ENCODE results near the gene GALNT5.
"Not testable (repeated sequence)": the region's sequence is repeated elsewhere in the genome, so short reads cannot be mapped to it uniquely, and the experiment has no call there.

GALNT5 gene

GRCh38 chr2:157246765-157247407 lies 10.6 kb upstream of the GALNT5 start:
- DNase-seq (ENCODE audit: low spot score): peak; percentile 33

DNA sequence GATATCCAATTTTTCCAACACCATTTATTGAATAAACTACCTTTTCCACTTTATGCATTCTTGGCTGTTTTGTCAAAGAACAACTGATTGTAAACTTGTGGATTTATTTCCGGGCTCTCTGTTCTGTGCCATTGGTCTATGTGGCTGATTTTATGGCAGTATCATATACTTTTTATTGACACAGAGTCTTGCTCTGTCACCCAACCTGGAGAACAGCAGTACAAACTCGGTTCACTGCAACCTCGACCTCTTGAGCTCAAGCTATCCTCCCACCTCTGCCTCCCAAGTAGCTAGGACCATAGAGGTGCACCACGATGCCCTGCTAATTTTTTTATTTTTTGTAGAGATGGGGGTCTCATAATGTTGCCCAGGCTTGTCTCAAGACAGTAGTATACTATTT lies 6.7 kb upstream of the GALNT5 start:
- no peak for DNase-seq (ENCODE audit: low spot score)

DNA sequence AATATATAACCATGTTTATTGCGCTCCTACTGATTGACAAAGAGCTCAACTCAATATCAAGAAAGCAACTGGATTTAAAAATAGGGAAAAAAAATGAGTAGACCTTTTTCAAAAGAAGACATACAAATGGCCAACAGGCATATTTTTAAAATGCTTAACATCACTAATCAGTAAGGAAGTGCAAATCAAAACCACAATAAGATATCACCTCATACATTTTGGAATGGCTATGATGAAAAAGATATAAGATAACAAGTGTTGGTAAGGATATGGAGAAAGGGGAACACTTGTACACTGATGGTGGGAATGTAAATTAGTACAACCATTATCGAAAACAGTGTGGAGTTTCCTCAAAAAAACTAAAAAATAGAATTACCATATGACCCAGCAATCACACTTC lies 5.6 kb upstream of the GALNT5 start:
- DNase-seq (ENCODE audit: low spot score): no peak

- no peak for DNase-seq (ENCODE audit: low spot score)
Observed at GRCh38 chr2:157252529-157252928, 5.0 kb upstream of the GALNT5 start.

- no peak for DNase-seq (ENCODE audit: low spot score)
Observed at GRCh38 chr2:157254041-157254440, 3.5 kb upstream of the GALNT5 start.

DNA sequence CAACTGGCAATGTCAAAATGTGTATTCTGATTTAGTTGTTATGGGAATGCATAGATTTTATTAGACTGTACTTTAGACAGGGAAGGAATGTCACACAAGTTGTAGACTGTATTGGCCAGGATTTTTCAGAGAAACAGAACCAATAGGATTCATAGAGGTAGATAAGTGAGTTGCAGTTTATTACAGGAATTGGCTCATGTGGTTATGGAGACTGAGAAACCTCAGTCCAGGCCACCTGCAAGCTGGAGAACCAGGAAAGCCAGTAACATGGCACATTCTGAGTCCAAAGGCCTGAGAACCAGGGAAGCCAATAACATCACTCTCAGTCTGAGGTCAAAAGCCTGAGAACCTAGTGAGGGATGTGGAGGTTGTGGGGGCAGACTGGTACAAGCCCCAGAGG lies 1.8 kb upstream of the GALNT5 start:
- DNase-seq (ENCODE audit: low spot score): no peak

- no peak for DNase-seq (ENCODE audit: low spot score)
Observed at GRCh38 chr2:157256626-157257025, 879 bp upstream of the GALNT5 start.

- no peak for DNase-seq (ENCODE audit: low spot score)
Observed at GRCh38 chr2:157258520-157259326, 1.2 kb downstream of the GALNT5 start.

DNA sequence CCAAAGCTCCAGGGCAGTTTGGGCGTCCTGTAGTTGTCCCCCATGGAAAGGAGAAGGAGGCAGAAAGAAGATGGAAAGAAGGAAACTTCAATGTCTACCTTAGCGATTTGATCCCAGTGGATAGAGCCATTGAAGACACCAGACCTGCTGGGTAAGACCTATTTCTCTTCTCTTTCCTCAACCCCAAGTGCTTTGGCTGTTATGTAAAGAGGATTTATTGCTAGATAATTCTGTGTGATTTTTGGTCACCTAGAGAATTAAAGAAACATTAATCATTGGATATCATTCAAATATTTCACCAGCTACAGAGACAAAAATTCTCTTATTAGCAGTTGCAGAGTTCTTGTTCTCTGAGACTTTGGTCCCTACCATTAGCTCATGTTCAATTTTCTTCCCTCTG lies 1.9 kb downstream of the GALNT5 start:
- no peak for DNase-seq (ENCODE audit: low spot score)

DNA sequence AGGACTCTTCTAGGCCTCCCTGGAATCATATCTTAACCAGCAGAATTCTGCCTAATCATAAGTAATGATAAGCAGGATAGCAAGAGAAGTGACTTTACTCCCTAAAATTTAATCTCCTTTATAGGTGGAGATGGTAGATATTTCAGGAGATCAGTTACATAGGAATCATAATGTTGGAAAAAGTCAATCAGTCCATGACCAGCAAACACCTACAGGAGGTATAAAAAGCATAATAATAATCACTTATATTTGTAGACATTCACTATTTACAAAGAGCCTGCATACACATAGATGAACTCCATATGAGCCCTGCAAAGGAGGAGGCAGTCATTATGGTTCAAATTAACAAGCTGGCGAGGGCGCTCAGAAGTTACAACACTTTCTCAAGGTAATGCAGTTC lies 2.5 kb downstream of the GALNT5 start:
- DNase-seq (ENCODE audit: low spot score): no peak

- DNase-seq (ENCODE audit: low spot score): no peak
Observed at GRCh38 chr2:157260533-157261198, 3.2 kb downstream of the GALNT5 start.

DNA sequence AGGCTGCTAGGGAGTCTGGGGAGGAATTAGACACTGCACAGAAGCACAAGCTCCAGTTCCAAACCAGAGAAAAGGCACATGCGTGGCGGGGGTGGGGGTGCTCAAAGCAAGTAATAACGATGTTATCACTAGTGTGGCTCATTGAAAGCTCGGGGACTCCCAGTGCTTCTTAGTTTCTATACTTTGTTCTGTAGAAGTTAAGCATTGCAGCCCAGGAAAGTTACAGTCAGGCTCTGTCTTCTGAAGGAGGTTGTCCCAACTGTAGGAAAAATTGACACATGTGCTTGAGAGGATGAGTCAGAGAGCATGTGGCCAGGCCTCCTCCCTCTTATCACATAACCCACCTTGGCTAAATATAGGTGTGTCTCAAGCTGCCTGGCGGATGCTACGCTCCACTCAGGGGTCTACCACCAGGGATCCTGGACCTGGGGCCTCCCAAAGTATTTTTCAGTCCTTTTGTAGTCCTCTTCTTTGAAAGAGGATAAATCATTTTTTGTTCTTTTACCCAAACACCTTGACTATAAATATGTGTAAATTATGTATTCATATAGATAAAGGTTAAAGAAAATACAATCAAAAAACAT lies 3.8 kb downstream of the GALNT5 start:
- DNase-seq (ENCODE audit: low spot score): peak; percentile 64

DNA sequence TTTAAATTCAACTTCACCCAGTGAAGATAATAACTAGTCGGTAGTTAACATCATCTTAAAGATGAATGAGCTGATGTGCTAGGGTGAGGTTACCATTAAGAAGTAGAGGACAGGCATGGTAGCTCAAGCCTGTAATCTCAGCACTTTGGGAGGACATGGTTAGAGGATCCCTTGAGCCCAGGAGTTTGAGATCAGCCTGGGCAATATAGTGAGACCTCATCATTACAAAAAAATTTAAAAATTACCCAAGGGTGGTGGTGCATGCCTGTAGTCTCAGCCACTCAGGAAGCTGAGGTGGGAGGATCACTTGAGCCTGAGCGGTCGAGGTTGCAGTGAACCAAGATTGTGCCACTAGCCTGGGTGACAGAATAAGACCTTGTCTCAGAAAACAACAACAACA lies 4.7 kb downstream of the GALNT5 start:
- DNase-seq (ENCODE audit: low spot score): no peak

DNA sequence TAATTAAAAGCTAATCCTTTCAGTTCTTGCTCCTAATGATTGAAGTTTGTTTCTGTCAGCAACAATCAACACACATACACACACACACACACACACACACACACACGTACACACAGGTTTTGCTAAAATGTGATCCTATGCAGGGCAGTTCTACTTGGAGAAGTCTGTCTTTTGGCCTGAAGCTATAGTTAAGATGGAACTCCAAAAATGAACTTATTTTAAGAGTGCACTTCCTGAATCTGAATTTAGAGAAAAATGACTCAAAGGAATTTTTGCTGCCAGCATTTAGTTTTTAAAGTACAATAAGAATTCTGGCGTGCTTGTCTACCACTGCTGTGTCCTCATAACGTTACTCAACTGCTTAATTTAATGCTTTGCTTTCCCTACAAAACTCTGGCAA lies 6.6 kb downstream of the GALNT5 start:
- DNase-seq (ENCODE audit: low spot score): peak; percentile 50

GRCh38 chr2:157265825-157266224 lies 8.3 kb downstream of the GALNT5 start:
- no peak for DNase-seq (ENCODE audit: low spot score)

GRCh38 chr2:157267476-157267875 lies 10.0 kb downstream of the GALNT5 start:
- DNase-seq (ENCODE audit: low spot score): no peak

GRCh38 chr2:157269060-157269459 lies 11.6 kb downstream of the GALNT5 start:
- DNase-seq (ENCODE audit: low spot score): no peak

DNA sequence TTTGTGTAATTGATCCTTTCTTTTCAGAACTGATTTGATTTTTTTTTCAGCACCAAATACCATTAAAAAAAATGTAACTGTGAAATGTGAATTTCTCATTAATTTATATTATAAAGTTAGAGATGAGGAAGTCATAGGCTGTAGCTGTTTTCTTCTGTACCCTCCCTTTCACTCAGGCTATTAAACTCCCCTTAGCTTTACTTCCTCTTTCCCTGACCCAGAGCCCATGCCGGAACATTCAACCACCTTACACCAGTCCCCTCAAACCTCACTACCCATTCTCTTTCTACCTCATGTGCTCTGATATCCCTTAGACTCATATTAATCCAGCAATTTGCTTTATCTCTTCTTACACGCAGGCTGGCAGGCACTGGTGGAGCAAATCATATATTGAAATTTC lies 12.4 kb downstream of the GALNT5 start:
- DNase-seq (ENCODE audit: low spot score): no peak

DNA sequence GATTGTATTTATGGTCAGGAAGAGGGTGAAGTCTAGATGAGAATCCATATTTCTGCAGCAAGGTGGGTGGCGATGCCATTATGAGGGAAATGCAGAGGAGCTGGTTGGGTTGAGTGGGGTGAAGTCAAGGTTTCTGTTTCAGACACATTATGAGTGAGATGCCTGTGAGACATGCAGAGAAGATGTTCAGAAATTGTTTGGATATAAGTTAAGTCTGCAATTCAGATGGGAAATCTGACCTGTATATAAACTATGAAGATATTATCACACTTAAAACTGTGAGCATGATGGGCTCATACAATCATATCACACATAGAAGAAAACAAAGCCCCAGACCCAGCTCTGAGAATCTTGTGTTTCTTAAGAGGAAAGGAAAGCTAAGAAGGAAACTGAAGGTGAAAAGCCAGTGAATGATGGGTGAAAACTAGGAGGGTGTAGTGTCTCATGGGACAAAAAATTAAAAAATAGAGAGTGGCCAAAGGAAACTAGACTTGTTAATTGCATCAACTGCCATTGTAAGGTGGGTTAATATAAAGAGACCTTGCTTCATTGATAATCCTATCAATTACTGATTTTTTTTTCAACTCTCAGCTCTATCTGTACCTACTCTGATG lies 14.2 kb downstream of the GALNT5 start:
- no peak for DNase-seq (ENCODE audit: low spot score)

GRCh38 chr2:157279311-157279710 lies 21.8 kb downstream of the GALNT5 start:
- not testable (repeated sequence) for DNase-seq (ENCODE audit: low spot score)

DNA sequence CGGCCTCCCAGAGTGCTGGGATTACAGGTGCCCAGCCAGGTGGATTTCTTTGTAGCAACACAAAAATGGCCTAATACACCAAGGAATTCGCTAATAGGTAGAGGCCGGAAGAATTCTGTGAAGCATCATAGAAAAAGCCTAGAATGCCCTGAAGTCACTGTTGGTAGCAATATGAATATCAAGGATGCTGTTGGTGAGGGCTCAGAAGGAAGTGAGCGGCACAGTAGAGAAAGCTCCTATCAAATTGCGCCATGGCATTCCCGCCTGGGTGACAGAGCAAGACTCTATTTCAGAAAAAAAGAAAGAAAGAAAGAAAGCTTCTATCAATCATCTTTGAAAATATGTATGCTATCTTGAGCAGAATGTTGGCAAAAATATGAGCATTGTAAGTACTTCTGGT lies 23.8 kb downstream of the GALNT5 start:
- DNase-seq (ENCODE audit: low spot score): no peak

GRCh38 chr2:157283468-157283867 lies 26.0 kb downstream of the GALNT5 start:
- no peak for DNase-seq (ENCODE audit: low spot score)
